HG03354 (cell line): Measurements from ENCODE around the gene DCAF10.
"Not testable (repeated sequence)": the region's sequence is repeated elsewhere in the genome, so short reads cannot be mapped to it uniquely, and the experiment has no call there.

ENCODE experiments used
- ATAC-seq: cut with Tn5 transposase; IDR thresholded peaks from one replicate; pipeline ENCODE4 v1.9.1; 2021; ENCODE audit warnings: mild to moderate bottlenecking; ENCODE audit not compliant: unreplicated experiment, poor library complexity, severe bottlenecking

The DCAF10 gene

DNA sequence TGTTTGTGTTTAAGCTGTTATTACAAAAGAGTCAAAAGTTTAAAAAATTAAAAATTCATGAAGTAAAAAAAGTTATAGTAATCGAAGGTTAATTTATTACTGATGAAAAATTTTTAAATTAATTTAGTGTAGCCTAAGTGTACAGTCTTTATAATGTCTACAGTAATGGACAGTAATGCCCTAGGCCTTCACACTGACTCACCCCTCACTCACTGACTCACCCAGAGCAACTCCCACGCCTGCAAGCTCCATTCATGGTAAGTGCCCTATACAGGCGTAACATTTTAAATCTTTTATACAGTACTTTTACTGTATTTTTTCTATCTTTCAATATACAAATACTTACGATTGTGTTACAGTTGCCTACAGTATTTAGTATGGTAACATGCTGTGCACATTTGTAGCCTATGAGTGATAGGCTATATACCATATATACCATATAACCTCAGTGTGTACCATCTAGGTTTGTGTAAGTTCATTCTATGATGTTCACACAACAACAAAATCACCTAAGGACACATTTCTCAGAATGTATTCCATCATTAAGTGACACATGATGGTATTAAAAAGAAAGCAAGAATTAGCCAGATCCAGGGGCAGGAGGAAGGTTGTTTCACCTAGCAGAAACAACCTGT is 40.1 kb downstream of the DCAF10 start:
- no peak for ATAC-seq

DNA sequence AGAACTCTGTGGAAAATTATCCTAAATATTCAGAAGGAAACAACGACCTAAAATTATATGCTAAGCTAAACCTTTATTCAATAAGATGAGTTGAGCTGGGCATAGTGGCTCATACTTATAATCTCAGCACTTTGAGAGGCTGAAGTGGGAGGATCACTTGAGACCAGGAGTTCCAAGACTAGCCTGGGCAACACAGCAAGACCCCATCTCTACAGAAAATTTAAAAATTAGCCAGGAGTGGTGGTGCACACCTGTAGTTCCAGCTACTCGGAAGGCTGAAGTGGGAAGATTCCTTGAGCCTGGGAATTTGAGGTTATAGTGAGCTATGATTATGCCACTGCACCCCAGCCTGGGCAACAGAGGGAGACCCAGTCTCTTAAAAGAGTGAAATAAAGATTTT is 51.6 kb downstream of the DCAF10 start:
- no peak for ATAC-seq

DNA sequence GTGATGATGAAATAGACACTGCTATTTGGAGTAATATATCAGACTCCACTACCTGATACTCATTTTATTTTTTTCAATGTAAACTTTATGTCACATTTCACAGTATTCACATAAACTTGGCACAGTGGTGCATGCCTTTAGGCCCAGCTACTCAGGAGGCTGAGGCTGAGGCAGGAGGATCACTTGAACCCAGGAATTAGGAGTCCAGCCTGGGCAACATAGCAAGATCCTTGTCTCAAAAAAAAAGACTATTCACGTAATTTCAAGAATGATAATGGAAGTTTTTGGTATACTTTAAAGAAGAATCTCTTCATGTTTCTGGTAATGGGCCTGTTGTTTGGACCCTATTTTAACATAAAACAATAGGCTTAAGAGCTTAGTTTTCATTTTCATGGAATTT is 56.0 kb downstream of the DCAF10 start:
- no peak for ATAC-seq

DNA sequence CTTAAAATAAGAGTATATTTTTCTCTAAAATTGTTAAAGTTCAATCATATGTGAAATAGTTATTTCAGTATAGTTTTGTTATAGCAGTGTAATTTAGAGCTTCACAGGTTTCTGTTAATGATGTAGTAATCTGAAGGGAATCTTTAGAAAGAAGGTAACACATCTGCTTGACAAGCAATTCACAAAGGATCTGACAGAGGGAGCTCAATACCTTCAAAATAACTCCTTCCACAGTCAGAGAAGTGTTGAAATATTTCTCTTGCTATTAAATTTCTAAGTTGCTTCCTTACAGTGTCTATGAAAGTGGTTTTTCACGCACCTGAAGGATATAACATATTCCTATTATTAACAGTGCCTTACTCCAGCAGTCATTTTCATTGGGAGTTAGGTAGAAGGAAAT is 58.4 kb downstream of the DCAF10 start:
- no peak for ATAC-seq

DNA sequence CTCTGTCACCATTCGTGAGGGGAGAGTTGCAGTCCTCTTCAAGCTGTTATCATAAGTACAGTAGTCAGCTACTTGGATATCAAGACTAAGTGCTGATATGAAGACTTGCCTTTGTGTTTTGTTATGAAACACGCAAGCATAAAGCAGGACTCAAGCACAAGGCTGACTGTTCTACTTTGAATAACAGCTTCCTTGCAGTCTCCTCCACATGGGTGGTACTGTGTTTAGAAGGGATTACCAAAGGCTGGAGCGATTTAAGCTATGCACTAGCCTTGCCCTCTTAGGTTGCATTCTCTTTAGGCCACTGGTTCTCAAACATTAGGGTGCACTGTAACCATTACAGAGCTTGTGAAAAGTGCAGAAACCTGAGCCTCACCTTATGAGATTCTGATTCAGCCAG is 61.9 kb downstream of the DCAF10 start:
- ATAC-seq: no peak

DNA sequence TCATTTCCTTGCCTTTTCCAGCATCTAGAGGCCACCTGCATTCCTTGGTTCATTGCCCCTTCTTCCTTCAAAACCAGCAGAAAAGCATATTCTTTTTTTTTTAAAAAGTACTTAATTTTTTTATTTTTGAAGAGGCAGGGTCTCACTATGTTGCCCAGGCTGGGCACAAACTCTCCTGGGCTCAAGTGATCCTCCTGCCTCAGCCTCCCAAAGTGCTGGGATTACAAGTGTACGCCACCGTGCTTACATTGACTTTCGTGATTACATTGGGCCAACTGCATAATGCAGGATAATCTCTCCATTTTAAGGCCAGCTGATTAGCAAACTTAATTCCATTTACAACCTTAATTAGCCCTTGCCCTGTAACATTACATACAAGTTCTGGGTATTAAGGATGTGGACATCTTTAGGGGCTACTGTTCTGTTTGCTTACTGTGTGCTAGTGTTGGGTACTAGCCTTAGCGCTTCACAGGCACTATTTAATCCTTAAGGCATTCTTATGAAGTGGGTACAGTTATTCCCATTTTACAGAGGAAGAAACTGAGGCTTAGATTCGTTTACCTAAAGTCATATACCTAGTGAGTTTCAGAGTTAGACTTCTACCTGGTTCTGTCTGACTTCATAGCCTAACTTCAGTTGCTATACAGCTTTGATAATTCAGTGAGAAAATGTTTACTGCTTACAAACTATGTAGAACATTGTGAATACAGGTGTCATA is 69.6 kb downstream of the DCAF10 start:
- ATAC-seq: no peak

DNA sequence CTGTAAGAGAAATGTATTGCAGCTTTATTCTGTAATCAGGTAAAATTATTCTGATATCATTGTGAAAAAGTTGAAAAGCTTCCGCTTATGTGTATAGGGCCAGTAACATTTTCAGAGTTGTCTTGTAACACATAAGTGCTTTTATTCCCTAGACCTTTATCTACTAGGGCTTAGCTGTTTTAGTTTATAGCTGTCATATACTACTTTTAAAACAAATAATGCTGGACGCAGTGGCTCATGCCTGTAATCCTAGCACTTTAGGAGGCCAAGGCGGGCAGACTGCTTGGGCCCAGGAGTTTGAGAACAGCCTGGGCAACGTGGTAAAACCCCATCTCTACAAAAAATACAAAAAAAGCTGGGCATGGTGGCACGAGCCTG is 70.2 kb downstream of the DCAF10 start:
- no peak for ATAC-seq

DNA sequence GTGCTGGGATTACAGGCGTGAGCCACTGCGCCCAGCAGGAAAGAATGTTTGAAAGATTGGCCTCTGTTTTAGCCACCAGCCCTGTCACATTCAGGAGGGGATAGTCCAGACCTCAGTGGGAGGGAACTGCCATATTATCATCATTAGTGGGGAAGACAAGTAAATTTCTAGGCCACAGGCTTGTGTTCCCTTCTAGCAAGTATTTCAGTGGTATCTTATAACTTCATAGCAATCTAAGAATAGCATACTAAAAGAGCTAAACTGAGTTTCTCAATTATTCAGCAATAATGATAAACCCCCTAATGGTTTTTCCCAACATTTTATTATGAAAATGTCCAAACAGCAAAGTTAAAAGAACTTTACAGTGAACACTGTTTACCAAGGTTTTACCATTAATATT is 73.4 kb downstream of the DCAF10 start:
- ATAC-seq: no peak

DNA sequence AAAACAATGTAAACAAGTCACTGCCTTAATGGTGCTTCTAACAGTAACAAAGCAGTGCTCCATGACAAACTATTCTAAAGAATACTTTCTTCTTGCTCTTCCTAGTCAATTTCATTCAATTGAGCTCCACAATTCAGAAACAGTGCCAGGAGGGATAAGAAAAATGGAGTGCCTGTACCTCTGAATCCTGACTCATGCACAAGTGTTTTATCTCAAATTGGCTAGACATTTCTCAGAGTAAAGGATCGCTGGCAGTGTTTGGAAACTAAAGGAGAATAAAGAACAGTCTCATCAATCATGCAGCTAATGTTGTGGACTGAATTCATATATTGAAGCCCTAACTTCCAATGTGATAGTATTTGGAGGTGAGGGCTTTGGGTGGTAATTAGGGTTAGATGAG is 75.8 kb downstream of the DCAF10 start:
- ATAC-seq: no peak

DNA sequence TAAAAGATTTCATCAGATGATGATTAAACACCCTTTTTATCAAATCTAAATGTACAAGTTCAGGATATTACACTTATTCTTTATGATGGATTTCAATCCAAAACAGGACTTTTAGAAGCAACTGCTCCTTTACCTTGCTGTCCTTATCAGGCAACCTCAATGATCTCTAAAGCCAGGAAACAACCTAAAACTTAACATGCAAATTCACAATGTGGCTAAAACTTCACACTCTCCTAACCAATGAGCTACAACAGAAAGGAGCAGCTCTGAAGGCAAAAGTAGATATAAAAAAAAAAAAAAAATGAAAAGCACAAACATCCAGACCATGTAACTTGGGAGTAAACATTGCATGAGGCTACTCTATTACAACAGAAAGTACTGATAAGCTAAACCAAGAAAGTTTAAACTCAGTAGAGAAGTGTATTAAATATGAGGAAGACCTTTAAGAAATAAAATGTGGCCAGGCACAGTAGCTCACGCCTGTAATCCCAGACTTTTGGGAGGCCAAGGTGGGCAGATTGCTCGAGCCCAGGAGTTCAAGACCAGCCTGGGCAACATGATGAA is 80.4 kb downstream of the DCAF10 start:
- ATAC-seq: no peak

DNA sequence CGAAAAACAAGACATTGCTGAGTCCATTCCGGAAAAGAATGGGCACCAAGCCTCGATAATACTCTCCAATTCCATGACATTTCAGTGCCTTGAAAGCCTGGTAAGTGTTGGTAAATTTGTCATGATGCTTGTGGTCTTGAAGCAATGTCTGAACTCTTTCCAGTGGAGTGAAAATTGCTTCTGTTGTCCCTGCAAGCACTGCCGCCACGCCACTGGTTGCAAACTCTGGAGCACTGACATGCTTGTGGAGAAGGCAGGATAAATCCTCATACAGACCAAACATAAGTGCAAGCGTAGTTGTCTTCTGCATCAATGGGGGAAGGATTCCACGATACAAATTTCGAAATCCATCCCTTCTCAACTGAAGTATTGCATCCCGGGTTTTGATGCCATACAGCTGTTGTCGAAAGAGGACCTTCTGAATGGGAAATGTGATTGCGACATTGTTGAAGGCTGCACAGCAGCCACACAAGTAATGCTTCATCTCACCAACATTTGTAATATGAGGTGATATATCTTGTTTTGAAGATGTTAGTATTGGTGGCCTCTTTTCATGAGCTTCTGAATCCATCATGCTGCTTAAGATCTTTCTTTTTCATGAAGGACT is 87.5 kb downstream of the DCAF10 start:
- ATAC-seq: not testable (repeated sequence)

DNA sequence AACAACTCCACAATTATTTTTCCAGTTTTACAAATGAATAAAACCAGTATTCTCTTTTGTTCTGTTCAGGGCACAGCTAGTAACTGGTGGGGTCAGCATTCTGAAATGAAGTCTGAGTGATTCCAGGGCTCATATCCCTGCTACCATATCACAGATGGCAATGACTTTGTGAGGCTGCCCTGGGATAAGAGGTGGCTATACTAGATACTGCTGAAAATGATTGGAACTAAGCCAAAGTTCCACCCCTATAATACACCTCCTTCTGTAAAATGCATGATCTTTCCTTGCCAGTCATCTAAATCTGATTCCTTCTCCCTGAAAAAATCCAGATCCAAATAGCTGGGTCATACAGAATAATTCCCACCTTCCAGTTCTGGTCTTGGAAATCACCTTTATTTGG is 88.9 kb downstream of the DCAF10 start:
- no peak for ATAC-seq

DNA sequence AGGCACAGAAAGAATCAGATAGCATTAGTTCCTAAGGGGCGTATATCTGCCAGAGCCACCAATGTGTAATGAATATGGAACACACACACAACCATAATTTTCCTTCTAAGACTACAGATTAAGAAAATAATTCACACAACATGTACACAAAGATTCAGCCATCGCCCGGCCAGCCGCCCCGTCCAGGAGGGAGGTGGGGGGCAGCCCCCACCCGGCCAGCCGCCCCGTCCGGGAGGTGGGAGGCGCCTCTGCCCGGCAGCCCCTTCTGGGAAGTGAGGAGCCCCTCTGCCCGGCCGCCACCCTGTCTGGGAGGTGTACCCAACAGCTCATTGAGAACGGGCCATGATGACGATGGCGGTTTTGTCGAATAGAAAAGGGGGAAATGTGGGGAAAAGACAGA is 90.4 kb downstream of the DCAF10 start:
- ATAC-seq: not testable (repeated sequence)

DNA sequence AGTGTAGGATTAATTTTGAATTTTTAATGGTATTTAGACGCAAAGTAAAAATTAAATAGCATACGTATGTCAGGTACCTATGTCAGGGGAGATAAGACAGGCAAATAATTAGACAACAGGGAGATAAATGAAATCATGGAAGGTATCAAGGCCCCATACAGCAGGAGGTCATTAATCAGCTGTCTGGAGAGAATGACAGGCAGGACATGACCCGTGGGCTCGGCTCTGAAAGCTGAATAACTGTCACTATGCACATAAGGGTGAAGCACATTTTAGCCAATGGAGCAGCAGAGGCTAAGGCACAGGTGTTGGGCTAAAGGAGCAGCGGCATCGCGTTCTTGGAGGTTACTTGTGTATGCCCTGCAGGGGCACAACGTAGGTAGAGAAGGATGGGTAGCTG is 91.5 kb downstream of the DCAF10 start:
- no peak for ATAC-seq

DNA sequence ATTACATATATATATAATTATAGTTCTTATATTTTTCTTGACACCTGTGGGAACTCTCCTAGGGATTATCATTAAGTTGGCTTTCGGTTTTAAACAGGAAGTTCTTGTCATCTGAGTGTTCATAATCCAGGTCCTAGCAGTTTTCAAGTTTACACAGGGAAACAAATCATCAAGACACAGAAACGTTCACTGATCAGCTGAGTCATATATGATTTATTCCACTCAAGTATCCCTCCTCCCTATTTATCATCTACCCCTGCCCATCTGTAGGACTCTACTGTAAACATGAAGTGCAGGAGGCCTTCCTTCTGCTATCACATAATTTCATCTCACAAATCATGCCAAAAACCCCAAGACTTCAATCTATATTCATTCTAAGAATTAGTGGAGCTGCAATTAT is 97.1 kb downstream of the DCAF10 start:
- no peak for ATAC-seq

DNA sequence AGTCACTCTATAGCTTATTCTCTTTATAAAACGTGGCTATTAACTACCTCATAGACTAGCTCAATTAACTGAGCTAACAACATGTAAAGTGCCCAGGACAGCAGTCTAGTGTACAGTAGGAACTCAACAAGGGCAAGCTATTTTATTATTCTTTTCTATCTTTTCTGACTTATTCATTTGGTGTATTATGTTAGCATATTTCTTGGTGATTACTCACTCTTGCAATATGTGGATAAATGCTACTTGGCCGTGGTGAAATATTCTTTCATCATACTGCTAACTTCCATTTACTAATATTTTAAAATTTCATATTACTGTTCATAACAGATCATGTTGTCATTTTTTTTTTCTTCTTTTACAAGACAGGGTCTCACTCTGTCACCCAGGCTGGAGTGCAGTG is 98.4 kb downstream of the DCAF10 start:
- ATAC-seq: no peak

DNA sequence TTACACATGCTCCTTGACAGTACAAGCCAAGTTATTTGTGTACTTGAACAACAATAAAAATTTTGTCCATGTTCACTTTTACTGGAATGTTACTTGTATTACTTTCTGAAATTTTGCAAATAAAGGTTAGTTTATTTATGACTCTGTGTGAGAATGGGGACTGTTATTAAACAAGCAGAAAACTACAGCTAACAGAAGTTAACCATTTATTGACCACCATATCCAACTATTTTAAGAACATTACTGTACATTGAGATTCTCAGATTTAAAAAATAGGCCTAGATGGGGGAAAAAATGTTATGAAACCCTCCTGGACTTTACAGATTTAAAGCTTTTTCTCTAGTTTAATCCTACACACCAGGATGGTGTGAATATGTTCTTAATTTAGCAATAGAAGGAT is 101.5 kb downstream of the DCAF10 start:
- no peak for ATAC-seq

DNA sequence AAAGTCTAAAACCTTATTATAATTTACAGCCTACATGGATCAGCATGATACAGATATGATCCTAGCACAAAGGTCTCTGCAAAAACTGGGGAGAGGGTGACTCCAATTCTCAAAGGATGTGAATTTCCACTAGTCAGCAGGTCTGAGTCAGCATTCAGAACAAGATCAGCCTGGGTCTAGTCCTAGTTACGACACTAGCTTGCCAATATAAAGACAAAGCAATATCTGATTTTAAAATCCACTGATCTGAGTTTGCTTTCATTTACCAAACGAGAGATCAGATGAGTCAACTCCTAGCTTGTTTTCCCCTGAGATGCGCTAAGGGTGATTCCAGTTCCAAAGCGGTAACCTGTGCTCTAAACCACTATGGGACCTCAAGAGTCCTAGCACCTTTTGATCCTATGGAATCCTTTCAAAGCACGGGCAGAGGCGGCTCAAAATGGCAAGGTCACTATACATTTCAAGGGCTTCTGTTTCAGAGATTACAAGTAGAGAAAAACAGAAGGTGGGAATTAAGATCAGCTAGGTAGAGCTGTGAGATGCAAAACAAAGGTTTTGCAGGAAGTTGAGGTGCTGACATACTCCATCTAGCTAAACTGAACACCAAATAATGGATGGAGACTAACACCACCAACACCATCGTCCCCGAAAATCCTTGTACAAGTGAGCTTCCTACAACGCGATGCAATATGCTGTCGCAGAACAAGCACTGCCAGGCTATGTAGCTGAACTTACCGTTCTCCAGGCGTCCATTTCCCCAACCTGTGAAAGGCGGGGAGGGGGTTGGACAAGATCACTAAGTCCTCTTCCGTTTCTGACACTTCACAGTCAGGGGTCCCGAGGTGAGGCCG is 102.4 kb downstream of the DCAF10 start:
- peak; percentile 19 for ATAC-seq

DNA sequence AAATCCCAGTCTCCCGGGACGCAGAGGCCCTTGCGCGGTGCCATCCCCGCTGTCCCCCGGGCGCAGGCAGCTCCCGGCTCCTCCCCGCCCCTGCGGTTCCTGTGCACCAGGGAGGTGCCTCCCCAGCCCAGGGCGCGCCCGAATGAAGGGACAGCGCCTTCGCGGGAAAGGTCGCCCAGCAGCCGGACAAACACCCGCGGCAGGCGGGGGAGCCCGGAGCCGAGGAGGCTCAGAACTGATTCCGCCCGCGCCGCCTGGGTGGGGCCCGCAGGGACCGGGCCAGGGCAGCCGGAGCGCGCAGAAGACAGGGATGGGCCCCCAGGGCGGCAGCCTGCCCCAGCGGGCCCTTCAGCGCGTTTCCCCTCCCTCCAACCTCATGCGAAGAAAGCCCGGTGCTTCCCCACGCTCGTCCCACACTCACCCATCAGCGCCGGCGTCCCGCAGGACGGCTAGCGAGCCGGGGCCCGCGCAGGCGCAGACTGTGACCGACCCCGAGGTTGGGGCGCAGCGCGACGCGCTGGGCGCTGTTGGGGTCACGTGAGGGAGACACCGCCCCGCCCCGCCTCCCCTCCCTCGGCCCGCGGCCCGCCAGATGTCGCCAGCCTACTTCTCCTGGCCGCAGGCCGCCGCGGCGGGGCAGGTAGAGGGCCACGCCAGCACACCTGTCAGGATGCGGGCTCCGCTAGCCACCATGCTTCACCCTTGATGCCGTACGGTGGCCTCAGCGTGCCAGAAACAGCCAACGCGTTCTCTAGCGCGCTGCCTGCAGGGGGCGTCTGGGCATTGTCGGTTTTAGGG is 103.2 kb downstream of the DCAF10 start, which contains the start of gene SLC25A51:
TSS of gene SLC25A51 (minus strand) at position 481 of the 798 bp plus-strand sequence. CDS start 15,577 bp downstream, outside the sequence.
- ATAC-seq: peak; percentile 86
